Skeletal muscle tissue (tissue), 4 donors: Measurements from ENCODE around the gene HS1BP3. TPM values are rescaled to one million over a fixed set of nuclear protein-coding genes. Genes with fewer than 3 reads are reported as not detected.

Experiments used
- H3K27ac ChIP-seq: one replicate; pipeline ENCODE4 v1.7.0; 2013; ENCODE audit warnings: mild to moderate bottlenecking, low read depth, low read length, inconsistent platforms
- H3K27me3 ChIP-seq, 3 donors: one replicate each; pipeline ENCODE4 v1.7.0; 2013; ENCODE audit warnings: low read length in 3 of 3; ENCODE audit not compliant: control insufficient read depth in 3 of 3, insufficient read depth in 3 of 3
- H3K36me3 ChIP-seq, 3 donors: one replicate each; pipeline ENCODE4 v1.7.0; 2013; ENCODE audit warnings: low read length in 3 of 3; ENCODE audit not compliant: control insufficient read depth in 3 of 3, insufficient read depth in 3 of 3
- H3K4me1 ChIP-seq, 3 donors: one replicate each; pipeline ENCODE4 v1.7.0; 2013; ENCODE audit warnings: low read length in 3 of 3, mild to moderate bottlenecking in 3 of 3; ENCODE audit not compliant: control insufficient read depth in 3 of 3, insufficient read depth in 3 of 3
- H3K4me3 ChIP-seq, 3 donors: one replicate each; pipeline ENCODE4 v1.7.0; 2013; ENCODE audit warnings: low read length in 3 of 3
- H3K9ac ChIP-seq, 3 donors: one replicate each; pipeline ENCODE4 v1.7.0; 2013; ENCODE audit warnings: low read length in 3 of 3, mild to moderate bottlenecking in 3 of 3, moderate library complexity in 2 of 3, low read depth in 1 of 3
- H3K9me3 ChIP-seq, 3 donors: one replicate each; pipeline ENCODE4 v1.7.0; 2013; ENCODE audit warnings: low read length in 3 of 3; ENCODE audit not compliant: control insufficient read depth in 3 of 3
- total RNA-seq: library from RNA; depleted of rRNA; stranded (reverse); fragments of >200 nt; gene quantifications from one replicate; pipeline ENCODE4 v1.2.3, GENCODE V29; 2014
- donor health status: Osteomylitis.

HS1BP3 gene
- total RNA-seq, 1 donor from 2014 or later = 10.4 TPM

DNA sequence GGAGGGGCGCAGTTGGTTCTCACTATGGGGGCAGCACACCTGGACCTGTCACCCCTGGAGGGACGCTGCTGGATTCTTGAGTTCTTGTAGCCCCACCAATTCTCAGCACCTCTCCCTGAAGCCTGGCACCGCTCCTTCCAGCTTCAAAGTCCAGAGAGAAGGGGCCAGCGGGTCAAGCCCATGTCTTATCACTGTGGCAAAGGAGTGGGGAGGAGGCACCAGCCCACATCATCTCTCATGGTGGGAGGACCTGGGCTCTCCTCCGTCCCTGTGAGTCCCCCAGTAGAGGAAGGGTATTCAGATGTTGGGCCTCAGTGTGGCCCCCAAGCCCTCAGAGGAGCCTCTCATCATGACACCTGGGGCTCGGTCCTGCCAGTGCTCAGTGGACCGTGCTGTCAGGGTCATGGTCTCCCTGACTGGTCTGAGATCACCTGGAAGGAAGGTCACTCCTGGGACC is 67.4 kb downstream of the HS1BP3 start:
- H3K9me3 ChIP-seq = peaks cover 0 to 5% (median 0%) of the 10 kb centered on the region in 3 donors
- no peaks in the 10 kb centered on the region for H3K36me3 ChIP-seq
- H3K27ac ChIP-seq = no peak overlapping the region
- H3K27me3 ChIP-seq = no peaks in the 10 kb centered on the region
- H3K4me3 ChIP-seq = no peak overlapping the region
- no peak overlapping the region for H3K9ac ChIP-seq
- H3K4me1 ChIP-seq = peaks cover 41 to 51% (median 48%) of the 10 kb centered on the region in 3 donors

GRCh38 chr2:20582600-20583221 is 68.2 kb downstream of the HS1BP3 start:
- Histone ChIP-seq H3K4me1 (peaks cover 49 to 58% (median 55%) of the 10 kb centered on the region in 3 donors), H3K4me3 (no peak overlapping the region), H3K9ac (no peak overlapping the region)

DNA sequence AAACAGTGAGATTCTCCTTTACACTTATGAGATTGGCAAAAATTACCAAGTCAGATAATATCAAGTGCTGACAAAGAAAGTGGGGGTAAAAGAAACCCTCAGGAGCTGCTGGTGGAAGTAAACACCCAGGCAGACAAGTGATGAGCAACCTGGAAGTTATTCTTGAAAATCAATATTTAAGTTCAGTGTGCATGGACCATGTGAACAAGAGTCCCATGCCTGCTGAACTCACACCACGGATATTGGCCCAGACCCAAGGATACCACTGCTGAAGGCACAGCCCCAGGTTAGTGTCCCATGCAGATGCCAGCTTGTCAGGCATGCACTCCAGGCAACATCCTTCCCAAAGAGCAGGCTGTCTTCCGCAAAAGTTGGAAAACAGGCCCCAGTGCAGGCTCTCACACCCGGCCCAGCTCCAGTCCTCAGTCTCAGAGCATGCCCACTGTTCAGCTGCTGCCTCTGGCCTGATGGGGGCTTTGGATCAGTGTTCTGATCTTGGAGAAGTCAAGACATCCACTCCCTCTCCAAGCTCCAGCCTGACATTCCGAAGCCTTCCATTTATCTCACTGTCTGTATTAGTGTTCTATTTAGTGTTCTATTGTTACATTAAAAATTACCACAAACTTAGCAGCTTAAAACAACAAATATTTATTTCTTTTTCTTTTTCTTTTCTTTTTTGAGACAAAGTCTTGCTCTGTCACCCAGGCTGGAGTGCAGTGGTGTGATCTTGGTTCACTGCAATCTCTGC is 70.0 kb downstream of the HS1BP3 start:
- Histone ChIP-seq H3K27me3 (no peaks in the 10 kb centered on the region), H3K27ac (no peak overlapping the region), H3K9me3 (peaks cover 0 to 5% (median 0%) of the 10 kb centered on the region in 3 donors), H3K4me3 (no peak overlapping the region), H3K9ac (no peak overlapping the region), H3K4me1 (peaks cover 55 to 63% (median 60%) of the 10 kb centered on the region in 3 donors), H3K36me3 (no peaks in the 10 kb centered on the region)

More at GRCh38 chr2:20582600-20583221, 68.2 kb downstream of the HS1BP3 start:
- Histone ChIP-seq H3K27me3 (no peaks in the 10 kb centered on the region), H3K36me3 (no peaks in the 10 kb centered on the region), H3K27ac (no peak overlapping the region), H3K9me3 (peaks cover 0 to 5% (median 0%) of the 10 kb centered on the region in 3 donors)

DNA sequence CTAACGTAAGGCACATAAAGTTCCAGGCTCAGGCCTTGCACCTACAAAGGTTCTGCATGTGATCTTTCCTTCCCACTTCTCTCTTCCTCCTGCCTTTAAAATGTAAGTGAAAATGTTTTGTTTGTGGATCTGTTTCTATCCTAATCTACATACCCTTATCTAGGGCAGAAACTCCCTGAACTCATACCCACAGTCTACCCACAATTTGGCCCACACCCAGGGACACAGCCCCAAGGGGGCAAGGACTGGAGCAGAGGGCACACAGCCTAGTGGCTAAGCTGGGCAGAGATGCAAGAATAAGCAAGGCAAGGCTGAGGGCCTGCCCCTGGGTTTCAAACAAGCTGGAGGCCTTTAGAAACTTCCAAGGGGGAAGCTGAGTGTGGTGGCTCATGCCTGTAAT is 71.0 kb downstream of the HS1BP3 start:
- no peaks in the 10 kb centered on the region for H3K36me3 ChIP-seq

GRCh38 chr2:20578895-20579825 is 71.7 kb downstream of the HS1BP3 start:
- Histone ChIP-seq H3K4me1 (peaks cover 43 to 54% (median 51%) of the 10 kb centered on the region in 3 donors), H3K9ac (peak overlapping the region in 2 of 3 donors; percentile 53 to 60), H3K9me3 (peaks cover 0 to 5% (median 0%) of the 10 kb centered on the region in 3 donors), H3K4me3 (peak overlapping the region in 2 of 3 donors; percentile 40 to 49), H3K27ac (peak overlapping the region; percentile 86), H3K27me3 (no peaks in the 10 kb centered on the region), H3K36me3 (no peaks in the 10 kb centered on the region)

More for the DNA sequence above, 71.0 kb downstream of the HS1BP3 start:
- Histone ChIP-seq H3K9me3 (peaks cover 0 to 5% (median 0%) of the 10 kb centered on the region in 3 donors), H3K27me3 (no peaks in the 10 kb centered on the region), H3K9ac (peak overlapping the region in 1 of 3 donors; percentile 6), H3K4me1 (peaks cover 45 to 55% (median 53%) of the 10 kb centered on the region in 3 donors), H3K27ac (peak overlapping the region; percentile 86), H3K4me3 (no peak overlapping the region)

GRCh38 chr2:20578266-20578894 is 72.5 kb downstream of the HS1BP3 start:
- Histone ChIP-seq H3K27ac (peak overlapping the region; percentile 86), H3K4me1 (peaks cover 40 to 56% (median 51%) of the 10 kb centered on the region in 3 donors), H3K27me3 (no peaks in the 10 kb centered on the region)

DNA sequence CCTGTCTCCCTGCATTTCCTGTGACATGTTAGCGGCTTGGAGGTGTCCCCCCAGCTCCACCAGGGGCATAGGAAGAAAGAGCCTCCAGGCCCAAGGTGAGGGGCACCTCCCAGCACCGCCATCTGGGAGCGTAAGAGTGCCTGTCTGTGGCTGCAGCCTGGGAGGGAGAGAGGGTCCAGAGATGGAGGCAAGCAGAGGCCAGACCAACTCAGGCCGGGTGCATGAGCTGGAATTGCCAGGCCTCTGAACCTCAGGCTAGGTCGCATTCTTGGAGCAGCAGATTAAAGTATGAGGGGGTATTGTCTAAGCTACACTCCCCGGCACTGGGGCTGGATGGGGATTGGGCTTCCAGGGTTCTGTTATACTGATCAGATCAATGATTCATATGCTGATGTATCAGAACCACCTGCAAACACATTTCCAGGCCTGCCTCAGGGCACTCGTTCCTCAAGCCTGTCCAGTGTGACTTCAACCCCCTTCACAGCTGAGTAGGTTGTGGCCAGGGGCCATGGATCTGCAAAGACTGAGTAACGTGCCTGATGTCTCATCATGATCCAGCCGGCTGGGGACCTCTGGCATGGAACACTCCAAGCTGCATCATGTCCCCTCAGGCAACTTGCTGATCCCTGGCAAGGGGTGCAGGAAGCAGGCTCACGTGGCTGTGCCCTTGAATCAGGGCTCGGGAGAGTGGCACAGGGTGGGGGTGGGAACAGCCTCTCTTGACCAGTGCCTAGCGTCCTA is 73.2 kb downstream of the HS1BP3 start:
- Histone ChIP-seq H3K36me3 (no peaks in the 10 kb centered on the region), H3K4me3 (no peak overlapping the region), H3K27ac (no peak overlapping the region), H3K9me3 (peaks cover 0 to 5% (median 0%) of the 10 kb centered on the region in 3 donors), H3K9ac (peak overlapping the region in 1 of 3 donors; percentile 16), H3K4me1 (peaks cover 46 to 63% (median 52%) of the 10 kb centered on the region in 3 donors), H3K27me3 (no peaks in the 10 kb centered on the region)

More at GRCh38 chr2:20578266-20578894, 72.5 kb downstream of the HS1BP3 start:
- peak overlapping the region in 2 of 3 donors; percentile 50 to 53 for H3K9ac ChIP-seq
- H3K4me3 ChIP-seq = peak overlapping the region in 2 of 3 donors; percentile 40 to 45
- no peaks in the 10 kb centered on the region for H3K36me3 ChIP-seq
- H3K9me3 ChIP-seq = peaks cover 0 to 5% (median 0%) of the 10 kb centered on the region in 3 donors

GRCh38 chr2:20576598-20577115 is 74.2 kb downstream of the HS1BP3 start:
- Histone ChIP-seq H3K9ac (no peak overlapping the region), H3K9me3 (peaks cover 0 to 3% (median 0%) of the 10 kb centered on the region in 3 donors), H3K27ac (no peak overlapping the region), H3K4me3 (no peak overlapping the region), H3K4me1 (peaks cover 49 to 68% (median 54%) of the 10 kb centered on the region in 3 donors), H3K36me3 (no peaks in the 10 kb centered on the region), H3K27me3 (no peaks in the 10 kb centered on the region)
